ENCODE measurements around the gene ARID1B. TPM values are rescaled to one million over a fixed set of nuclear protein-coding genes. Genes with fewer than 3 reads are reported as not detected.

ARID1B gene
- polyA plus RNA-seq, 4 donors = 7.3 to 43.5 (median 17.0) TPM

DNA sequence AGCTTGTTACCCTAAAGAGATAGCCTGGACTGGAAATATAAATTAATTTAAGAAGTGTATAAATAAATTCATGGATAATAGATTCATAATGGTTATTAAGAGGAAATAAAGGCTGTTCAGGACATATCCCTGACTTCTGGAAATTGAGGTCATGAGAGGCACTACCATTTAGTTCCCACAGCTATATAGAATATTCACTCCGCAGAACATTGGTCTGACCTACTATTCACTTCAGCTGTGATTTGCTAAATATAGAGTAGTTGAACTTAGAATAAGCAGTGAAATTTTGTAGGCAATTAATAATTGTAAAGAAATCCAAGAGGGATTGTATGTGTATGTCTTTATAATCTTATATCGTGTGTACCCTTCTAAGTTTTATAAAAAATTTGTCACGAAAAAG, 112.8 kb downstream of the ARID1B start:
- Histone ChIP-seq H3K4me3 (ENCODE audit: low read depth in 1 of 3, low read length in 3 of 3) (no peak overlapping the region), H3K9me3 (ENCODE audit: control insufficient read depth in 2 of 2, insufficient read depth in 1 of 2, low read depth in 1 of 2, low read length in 1 of 2) (no peaks in the 10 kb centered on the region), H3K4me1 (ENCODE audit: control insufficient read depth in 3 of 3, insufficient read depth in 2 of 3, low read depth in 1 of 3, low read length in 2 of 3) (no peaks in the 10 kb centered on the region), H3K27me3 (ENCODE audit: control insufficient read depth in 3 of 3, insufficient read depth in 3 of 3, low read length in 3 of 3) (no peaks in the 10 kb centered on the region), H3K27ac (ENCODE audit: low read depth in 1 of 3, low read length in 2 of 3) (no peak overlapping the region), H3K36me3 (ENCODE audit: control insufficient read depth in 3 of 3, insufficient read depth in 2 of 3, low read depth in 1 of 3, low read length in 3 of 3) (no peaks in the 10 kb centered on the region)
- 96 to 97% (median 96%) methylated on average over 3 of the region's 3 CpGs for WGBS, 3 donors
- FAIRE-seq = no peak
- DNase-seq = no peak

DNA sequence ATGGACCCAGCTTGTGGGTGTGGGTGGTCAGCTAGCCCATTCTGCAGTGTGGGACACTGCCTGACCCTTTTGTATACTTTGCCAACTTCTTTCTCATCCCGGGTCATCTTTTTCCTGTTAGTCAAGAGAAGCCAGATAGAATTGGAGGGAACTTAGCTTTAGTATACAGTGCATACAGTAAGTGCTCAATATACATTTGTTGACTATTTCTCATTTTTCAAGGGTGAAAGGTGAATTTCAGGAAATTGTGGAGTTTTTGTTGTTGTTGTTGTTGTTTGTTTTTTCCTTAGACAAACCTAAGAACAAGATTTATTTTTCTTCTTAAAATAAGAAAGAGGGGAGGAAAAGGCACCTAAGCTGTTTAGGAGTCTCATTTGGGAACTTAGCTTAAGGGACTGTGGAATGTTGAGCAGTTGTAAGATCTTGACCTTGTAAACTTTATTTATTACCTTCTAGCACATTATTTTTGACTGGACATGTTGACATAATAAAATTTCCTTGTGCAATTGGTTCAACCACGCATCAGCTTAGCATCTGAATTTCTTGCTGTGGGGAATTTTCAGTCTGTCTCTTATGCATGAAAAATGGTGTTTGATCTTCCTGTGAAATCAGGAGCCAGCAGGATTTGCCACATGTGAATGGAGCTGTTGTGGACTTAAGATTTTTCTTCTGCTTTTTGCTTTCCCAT, 113.6 kb downstream of the ARID1B start:
- Histone ChIP-seq H3K27me3 (ENCODE audit: control insufficient read depth in 3 of 3, insufficient read depth in 3 of 3, low read length in 3 of 3) (no peaks in the 10 kb centered on the region), H3K36me3 (ENCODE audit: control insufficient read depth in 3 of 3, insufficient read depth in 2 of 3, low read depth in 1 of 3, low read length in 3 of 3) (peaks cover 0 to 3% (median 0%) of the 10 kb centered on the region in 3 donors), H3K4me3 (ENCODE audit: low read depth in 1 of 3, low read length in 3 of 3) (no peak overlapping the region), H3K4me1 (ENCODE audit: control insufficient read depth in 3 of 3, insufficient read depth in 2 of 3, low read depth in 1 of 3, low read length in 2 of 3) (no peaks in the 10 kb centered on the region), H3K9me3 (ENCODE audit: control insufficient read depth in 2 of 2, insufficient read depth in 1 of 2, low read depth in 1 of 2, low read length in 1 of 2) (no peaks in the 10 kb centered on the region), H3K27ac (ENCODE audit: low read depth in 1 of 3, low read length in 2 of 3) (no peak overlapping the region)
- no peak for FAIRE-seq
- no peak for DNase-seq
- WGBS, 3 donors = 50 to 56% (median 56%) methylated on average over 2 of the region's 2 CpGs

DNA sequence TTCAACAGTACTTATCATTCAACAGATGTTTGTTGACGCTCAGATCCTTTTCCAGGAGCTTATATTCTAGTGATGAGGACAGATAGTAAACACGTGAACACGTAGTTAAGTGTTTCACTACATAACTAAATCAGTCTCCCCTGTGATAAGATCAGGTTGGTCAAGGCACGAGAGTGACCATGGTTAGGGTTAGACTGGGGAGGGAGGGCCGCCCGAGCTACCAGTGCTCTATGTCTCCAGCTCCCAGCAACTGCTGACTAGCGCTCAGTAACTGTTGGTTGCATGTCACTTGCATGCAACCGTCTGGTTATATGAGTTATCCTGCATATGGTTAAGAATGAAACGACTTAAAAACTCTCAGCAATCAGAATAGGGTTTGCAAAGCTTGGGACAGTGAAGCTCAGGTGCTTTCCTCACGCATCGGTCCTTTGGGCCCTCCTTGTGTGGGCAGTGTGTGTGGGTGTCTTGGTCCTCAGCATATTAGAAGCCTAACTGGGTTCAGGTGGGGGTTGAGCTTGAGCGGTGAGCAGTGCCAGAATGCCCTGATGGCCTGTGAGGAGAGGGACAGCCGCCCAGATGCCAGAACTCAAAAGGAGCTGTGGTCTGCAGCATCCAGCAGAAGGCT, 120.8 kb downstream of the ARID1B start:
- Histone ChIP-seq H3K4me3 (ENCODE audit: low read depth in 1 of 3, low read length in 3 of 3) (no peak overlapping the region), H3K4me1 (ENCODE audit: control insufficient read depth in 3 of 3, insufficient read depth in 2 of 3, low read depth in 1 of 3, low read length in 2 of 3) (peaks cover 0 to 10% (median 4%) of the 10 kb centered on the region in 3 donors), H3K9me3 (ENCODE audit: control insufficient read depth in 2 of 2, insufficient read depth in 1 of 2, low read depth in 1 of 2, low read length in 1 of 2) (no peaks in the 10 kb centered on the region), H3K27ac (ENCODE audit: low read depth in 1 of 3, low read length in 2 of 3) (no peak overlapping the region), H3K36me3 (ENCODE audit: control insufficient read depth in 3 of 3, insufficient read depth in 2 of 3, low read depth in 1 of 3, low read length in 3 of 3) (peaks cover 0 to 9% (median 2%) of the 10 kb centered on the region in 3 donors), H3K27me3 (ENCODE audit: control insufficient read depth in 3 of 3, insufficient read depth in 3 of 3, low read length in 3 of 3) (no peaks in the 10 kb centered on the region)
- DNase-seq = no peak
- FAIRE-seq = no peak
- WGBS, 3 donors = 94 to 96% (median 96%) methylated on average over 13 of the region's 13 CpGs

DNA sequence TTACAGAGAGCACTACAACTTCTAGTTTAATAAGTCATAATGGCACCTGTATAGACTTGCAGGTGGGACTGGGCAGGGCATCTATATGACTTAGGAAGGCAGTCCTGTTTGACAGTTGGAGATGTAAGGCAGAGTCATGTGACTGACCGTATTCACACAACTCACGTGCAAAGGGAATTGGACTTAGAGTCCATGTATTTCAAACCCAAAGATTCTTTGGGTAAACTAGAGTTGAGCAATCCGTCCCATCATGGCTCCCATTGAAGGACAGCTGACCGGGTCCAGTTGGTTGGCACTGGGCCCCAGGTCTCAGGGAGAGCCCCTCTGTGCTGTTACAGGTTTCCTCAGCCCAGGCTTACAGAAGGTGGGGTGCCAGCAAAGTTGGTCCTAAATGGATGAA, 121.9 kb downstream of the ARID1B start:
- DNase-seq (peak in 1 of 2 donors; percentile 39), FAIRE-seq (no peak)
- H3K9me3 ChIP-seq (ENCODE audit: control insufficient read depth in 2 of 2, insufficient read depth in 1 of 2, low read depth in 1 of 2, low read length in 1 of 2) = no peaks in the 10 kb centered on the region
- H3K4me1 ChIP-seq (ENCODE audit: control insufficient read depth in 3 of 3, insufficient read depth in 2 of 3, low read depth in 1 of 3, low read length in 2 of 3) = peaks cover 0 to 10% (median 4%) of the 10 kb centered on the region in 3 donors
- no peaks in the 10 kb centered on the region for H3K27me3 ChIP-seq (ENCODE audit: control insufficient read depth in 3 of 3, insufficient read depth in 3 of 3, low read length in 3 of 3)
- no peak overlapping the region for H3K27ac ChIP-seq (ENCODE audit: low read depth in 1 of 3, low read length in 2 of 3)
- peaks cover 0 to 9% (median 2%) of the 10 kb centered on the region in 3 donors for H3K36me3 ChIP-seq (ENCODE audit: control insufficient read depth in 3 of 3, insufficient read depth in 2 of 3, low read depth in 1 of 3, low read length in 3 of 3)
- H3K4me3 ChIP-seq (ENCODE audit: low read depth in 1 of 3, low read length in 3 of 3) = no peak overlapping the region
- WGBS, 3 donors = 93 to 94% (median 94%) methylated on average over 4 of the region's 4 CpGs

DNA sequence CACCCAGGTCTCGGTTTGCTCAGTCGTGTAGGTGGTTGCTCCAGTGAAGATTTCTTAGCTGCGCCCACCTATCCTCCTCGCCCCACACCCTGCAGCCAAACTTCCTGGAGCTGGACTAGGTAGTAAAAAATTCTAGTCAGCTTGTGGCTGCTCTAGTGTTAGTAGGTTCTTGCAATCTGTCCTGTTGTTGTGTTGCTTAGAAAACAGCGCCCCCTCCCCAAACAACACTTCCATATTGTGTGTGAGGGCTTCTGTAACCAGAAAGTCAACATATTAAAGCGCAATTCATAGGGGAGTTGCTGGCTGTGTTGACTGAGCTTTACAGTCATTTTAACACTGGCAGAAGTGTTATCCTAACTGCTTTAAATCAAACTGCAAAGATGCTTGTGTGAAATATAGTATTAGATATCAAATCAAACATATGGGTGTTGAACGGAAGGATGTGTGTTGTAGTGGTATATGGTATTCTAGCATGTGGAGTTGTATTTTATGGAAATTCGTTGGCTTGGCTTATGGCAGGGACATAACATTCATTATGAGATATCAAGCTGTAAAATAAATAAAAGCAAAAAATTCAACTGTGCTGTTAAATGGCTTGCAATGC, 122.5 kb downstream of the ARID1B start:
- no peak overlapping the region for H3K4me3 ChIP-seq (ENCODE audit: low read depth in 1 of 3, low read length in 3 of 3)
- no peak for DNase-seq
- WGBS, 3 donors = 93 to 97% (median 94%) methylated on average over 8 of the region's 8 CpGs
- H3K9me3 ChIP-seq (ENCODE audit: control insufficient read depth in 2 of 2, insufficient read depth in 1 of 2, low read depth in 1 of 2, low read length in 1 of 2) = no peaks in the 10 kb centered on the region
- H3K4me1 ChIP-seq (ENCODE audit: control insufficient read depth in 3 of 3, insufficient read depth in 2 of 3, low read depth in 1 of 3, low read length in 2 of 3) = peaks cover 0 to 10% (median 4%) of the 10 kb centered on the region in 3 donors
- H3K27ac ChIP-seq (ENCODE audit: low read depth in 1 of 3, low read length in 2 of 3) = no peak overlapping the region
- no peaks in the 10 kb centered on the region for H3K27me3 ChIP-seq (ENCODE audit: control insufficient read depth in 3 of 3, insufficient read depth in 3 of 3, low read length in 3 of 3)
- H3K36me3 ChIP-seq (ENCODE audit: control insufficient read depth in 3 of 3, insufficient read depth in 2 of 3, low read depth in 1 of 3, low read length in 3 of 3) = peaks cover 0 to 9% (median 2%) of the 10 kb centered on the region in 3 donors
- no peak for FAIRE-seq

DNA sequence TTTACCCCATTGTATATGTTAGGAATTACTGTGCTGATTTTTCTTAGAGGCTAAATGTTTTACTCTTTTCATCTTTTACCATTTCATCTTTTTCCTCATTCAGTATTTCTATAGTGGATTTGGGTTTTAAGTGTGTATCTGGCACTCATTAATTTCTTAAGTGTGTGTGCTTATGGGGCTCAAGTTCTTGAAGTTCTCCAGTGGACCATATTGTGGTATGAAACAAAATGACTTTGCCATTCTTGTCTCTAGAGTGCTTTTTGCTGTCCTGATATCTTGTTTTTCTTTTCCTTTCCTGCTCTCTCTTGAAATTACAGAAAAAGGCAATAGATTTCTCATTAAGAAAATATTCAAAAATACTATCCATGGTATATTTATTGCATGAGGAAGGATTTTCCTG, 123.1 kb downstream of the ARID1B start:
- Histone ChIP-seq H3K9me3 (ENCODE audit: control insufficient read depth in 2 of 2, insufficient read depth in 1 of 2, low read depth in 1 of 2, low read length in 1 of 2) (no peaks in the 10 kb centered on the region), H3K27me3 (ENCODE audit: control insufficient read depth in 3 of 3, insufficient read depth in 3 of 3, low read length in 3 of 3) (no peaks in the 10 kb centered on the region), H3K4me3 (ENCODE audit: low read depth in 1 of 3, low read length in 3 of 3) (no peak overlapping the region), H3K4me1 (ENCODE audit: control insufficient read depth in 3 of 3, insufficient read depth in 2 of 3, low read depth in 1 of 3, low read length in 2 of 3) (peaks cover 0 to 10% (median 4%) of the 10 kb centered on the region in 3 donors), H3K27ac (ENCODE audit: low read depth in 1 of 3, low read length in 2 of 3) (no peak overlapping the region), H3K36me3 (ENCODE audit: control insufficient read depth in 3 of 3, insufficient read depth in 2 of 3, low read depth in 1 of 3, low read length in 3 of 3) (peaks cover 0 to 7% (median 2%) of the 10 kb centered on the region in 3 donors)
- FAIRE-seq = no peak
- no peak for DNase-seq

DNA sequence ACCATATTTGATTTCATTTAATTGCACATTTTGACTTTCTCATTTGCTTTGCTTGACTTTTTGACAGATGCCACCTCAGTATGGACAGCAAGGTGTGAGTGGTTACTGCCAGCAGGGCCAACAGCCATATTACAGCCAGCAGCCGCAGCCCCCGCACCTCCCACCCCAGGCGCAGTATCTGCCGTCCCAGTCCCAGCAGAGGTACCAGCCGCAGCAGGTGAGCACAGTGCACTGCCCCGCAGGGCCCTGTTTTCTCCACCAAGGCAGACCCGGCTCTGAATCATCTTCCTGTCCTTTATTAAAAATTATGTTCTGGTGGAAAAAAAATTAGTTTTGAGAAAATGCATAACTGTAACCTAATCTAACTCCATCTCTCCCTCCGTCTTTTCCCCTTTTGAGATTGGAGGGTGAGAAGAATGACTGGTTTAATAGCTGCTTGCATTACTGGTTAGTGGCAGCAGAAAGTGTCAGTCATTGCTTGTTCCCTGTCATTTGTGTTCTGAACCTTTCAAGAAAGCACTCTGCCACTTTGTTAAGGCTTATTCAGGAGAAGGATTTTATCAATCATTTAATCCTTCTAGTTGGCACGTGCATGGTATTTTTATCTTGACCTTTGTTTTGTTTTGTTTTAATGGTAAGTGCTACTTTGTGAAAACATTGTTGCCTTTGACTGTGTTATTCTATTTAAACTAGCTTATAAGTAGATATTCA, 124.3 kb downstream of the ARID1B start:
- peak in 1 of 2 donors; percentile 32 for DNase-seq
- H3K9me3 ChIP-seq (ENCODE audit: control insufficient read depth in 2 of 2, insufficient read depth in 1 of 2, low read depth in 1 of 2, low read length in 1 of 2) = no peaks in the 10 kb centered on the region
- H3K27me3 ChIP-seq (ENCODE audit: control insufficient read depth in 3 of 3, insufficient read depth in 3 of 3, low read length in 3 of 3) = no peaks in the 10 kb centered on the region
- FAIRE-seq = no peak
- H3K36me3 ChIP-seq (ENCODE audit: control insufficient read depth in 3 of 3, insufficient read depth in 2 of 3, low read depth in 1 of 3, low read length in 3 of 3) = peaks cover 0 to 9% (median 2%) of the 10 kb centered on the region in 3 donors
- no peak overlapping the region for H3K27ac ChIP-seq (ENCODE audit: low read depth in 1 of 3, low read length in 2 of 3)
- no peak overlapping the region for H3K4me3 ChIP-seq (ENCODE audit: low read depth in 1 of 3, low read length in 3 of 3)
- 72 to 85% (median 83%) methylated on average over 9 of the region's 9 CpGs for WGBS, 3 donors
- H3K4me1 ChIP-seq (ENCODE audit: control insufficient read depth in 3 of 3, insufficient read depth in 2 of 3, low read depth in 1 of 3, low read length in 2 of 3) = peaks cover 0 to 13% (median 4%) of the 10 kb centered on the region in 3 donors

DNA sequence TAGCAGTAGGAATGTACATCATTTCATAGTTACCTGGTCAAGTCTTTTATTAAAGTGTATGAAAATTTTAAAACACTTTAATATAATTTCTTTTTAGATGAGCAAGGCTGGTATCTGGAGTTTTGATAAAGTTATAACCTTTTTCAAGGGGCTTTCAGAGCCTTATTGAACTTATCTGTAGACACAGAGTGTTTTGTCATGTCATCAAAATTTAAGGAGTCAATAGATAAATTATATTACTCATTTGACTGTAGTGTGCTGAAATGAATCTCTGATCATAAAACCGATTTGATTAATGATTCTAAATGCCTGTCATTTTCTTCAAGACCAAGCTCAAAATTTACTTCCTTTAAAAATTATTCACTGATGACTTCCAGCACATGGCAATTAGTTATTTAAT, 125.6 kb downstream of the ARID1B start:
- WGBS, 3 donors = 35 to 78% (median 47%) methylated on average over 1 of the region's 1 CpG
- Histone ChIP-seq H3K27me3 (ENCODE audit: control insufficient read depth in 3 of 3, insufficient read depth in 3 of 3, low read length in 3 of 3) (no peaks in the 10 kb centered on the region), H3K4me3 (ENCODE audit: low read depth in 1 of 3, low read length in 3 of 3) (no peak overlapping the region), H3K9me3 (ENCODE audit: control insufficient read depth in 2 of 2, insufficient read depth in 1 of 2, low read depth in 1 of 2, low read length in 1 of 2) (no peaks in the 10 kb centered on the region), H3K4me1 (ENCODE audit: control insufficient read depth in 3 of 3, insufficient read depth in 2 of 3, low read depth in 1 of 3, low read length in 2 of 3) (peaks cover 0 to 13% (median 4%) of the 10 kb centered on the region in 3 donors), H3K36me3 (ENCODE audit: control insufficient read depth in 3 of 3, insufficient read depth in 2 of 3, low read depth in 1 of 3, low read length in 3 of 3) (peaks cover 0 to 9% (median 2%) of the 10 kb centered on the region in 3 donors), H3K27ac (ENCODE audit: low read depth in 1 of 3, low read length in 2 of 3) (no peak overlapping the region)
- FAIRE-seq = no peak
- no peak for DNase-seq

Data from small intestine (tissue), 7 donors.